K562 (cell line): Measurements from ENCODE around the gene ANKRD16. TPM values are rescaled to one million over a fixed set of nuclear protein-coding genes. Genes with fewer than 3 reads are reported as not detected.

Source experiments
- CCNT2 ChIP-seq: IDR thresholded peaks from 2 replicates; pipeline ENCODE4 v1.6.1; 2011; ENCODE audit warnings: borderline replicate concordance, low read depth, mild to moderate bottlenecking, moderate library complexity, mixed read lengths, low read length; ENCODE audit not compliant: insufficient read length; ENCODE audit errors: extremely low read depth
- CSDE1 ChIP-seq, 2 experiments: fragments of 450-650 bp; IDR thresholded peaks; 2 replicates each; pipeline ENCODE4 v1.6.1; 2016; ENCODE audit warnings: mild to moderate bottlenecking in 1 of 2
- DLX4 ChIP-seq: fragments of 250-450 bp; sonication (Bioruptor Pico); IDR thresholded peaks from 2 replicates; pipeline ENCODE4 v1.6.1; 2021; ENCODE audit warnings: mild to moderate bottlenecking
- GMEB1 ChIP-seq: fragments of 250-450 bp; sonication (Bioruptor Pico); IDR thresholded peaks from 2 replicates; pipeline ENCODE4 v1.4.0; 2020; ENCODE audit warnings: mild to moderate bottlenecking
- HIVEP1 ChIP-seq: fragments of 250-450 bp; sonication (Bioruptor Pico); IDR thresholded peaks from 2 replicates; pipeline ENCODE4 v1.4.0; 2020; ENCODE audit warnings: mild to moderate bottlenecking
- JUND ChIP-seq, 2 experiments: IDR thresholded peaks; 2 replicates in 1 of 2; 3 replicates in 1 of 2; pipeline ENCODE4 v1.6.1; 2011; ENCODE audit warnings: borderline replicate concordance in 2 of 2, low read depth in 2 of 2, low read length in 2 of 2, improper control_type of control experiment in 1 of 2, missing biosample characterization in 1 of 2, missing genetic modification characterization in 1 of 2, missing genetic modification reagents in 1 of 2
- KHSRP ChIP-seq: fragments of 450-650 bp; IDR thresholded peaks from 2 replicates; pipeline ENCODE4 v1.6.1; 2017
- LEF1 ChIP-seq: fragments of 450-650 bp; IDR thresholded peaks from 2 replicates; pipeline ENCODE4 v1.6.1; 2016; ENCODE audit warnings: mild to moderate bottlenecking
- MBD2 ChIP-seq: sonication (generic); IDR thresholded peaks from 2 replicates; pipeline ENCODE4 v1.6.1; 2016; ENCODE audit warnings: low read depth, borderline replicate concordance
- PCBP2 ChIP-seq: fragments of 200-400 bp; formaldehyde crosslinking; IDR thresholded peaks from 2 replicates; pipeline ENCODE4 v1.6.1; 2018; ENCODE audit warnings: low read length, low read depth, mild to moderate bottlenecking, moderate library complexity; ENCODE audit not compliant: poor library complexity, severe bottlenecking
- POLR2AphosphoS2 ChIP-seq: IDR thresholded peaks from 2 replicates; pipeline ENCODE4 v1.6.1; 2012; ENCODE audit warnings: low read length, improper control_type of control experiment
- PTTG1 ChIP-seq: fragments of 450-650 bp; IDR thresholded peaks from 2 replicates; pipeline ENCODE4 v1.6.1; 2016; ENCODE audit warnings: low read depth, mild to moderate bottlenecking, missing genetic modification characterization, missing compliant biosample characterization
- TEAD4 ChIP-seq, 2 experiments: sonication (generic) in 1 of 2; formaldehyde crosslinking in 1 of 2; IDR thresholded peaks; 2 replicates each; pipeline versions ENCODE4 v1.6.1 to v1.8.0; 2012 to 2022; ENCODE audit warnings: borderline replicate concordance in 1 of 2, inconsistent platforms in 1 of 2, low read length in 1 of 2, mild to moderate bottlenecking in 1 of 2, missing genetic modification reagents in 1 of 2
- USF2 ChIP-seq: sonication (generic); formaldehyde crosslinking; IDR thresholded peaks from 2 replicates; pipeline ENCODE4 v1.5.0; 2020; ENCODE audit warnings: missing genetic modification reagents
- ZFP36 ChIP-seq: fragments of 150-350 bp; IDR thresholded peaks from 2 replicates; pipeline ENCODE4 v1.6.1; 2018; ENCODE audit warnings: low read length, low read depth; ENCODE audit not compliant: partially characterized antibody
- ZMIZ1 ChIP-seq, 2 experiments: fragments of 150-350 bp in 1 of 2; IDR thresholded peaks; 2 replicates each; pipeline ENCODE4 v1.6.1; 2012 to 2016; ENCODE audit warnings: low read depth in 2 of 2, low read length in 2 of 2, mild to moderate bottlenecking in 1 of 2, moderate library complexity in 1 of 2
- ZNF239 ChIP-seq: fragments of 250-450 bp; sonication (Bioruptor Pico); IDR thresholded peaks from 2 replicates; pipeline ENCODE4 v1.4.0; 2020; ENCODE audit warnings: mild to moderate bottlenecking
- ZNF586 ChIP-seq: fragments of 450-650 bp; formaldehyde crosslinking; conservative IDR thresholded peaks from 2 replicates; pipeline ENCODE4 v1.4.0; 2020; ENCODE audit warnings: mild to moderate bottlenecking, moderate library complexity
- polyA plus RNA-seq, 8 experiments: library from polyadenylated mRNA; depleted of rRNA in 4 of 8; stranded (reverse) in 5 of 8; unstranded in 3 of 8; fragments of >200 nt; fragmentation: Nextera tagmentation in 2 of 8; fragmentation: Illumina TruSeq in 1 of 8; extraction: Ambion mirVana in 2 of 8; extraction: Trizol in 1 of 8; gene quantifications; 2 replicates each; pipeline versions ENCODE4 v1.2.1 to v1.2.3, GENCODE V29; 2011 to 2014; ENCODE audit warnings: inconsistent platforms in 1 of 8, missing spikeins in 1 of 8
- total RNA-seq, 7 experiments: library from RNA; depleted of rRNA in 6 of 7; stranded (reverse); fragments of >200 nt in 6 of 7; fragmentation: Illumina TruSeq in 2 of 7; extraction: Trizol in 2 of 7; gene quantifications; 2 replicates each; pipeline versions ENCODE4 v1.2.1 to v1.2.3, GENCODE V29; 2011 to 2021; ENCODE audit warnings: low replicate concordance in 1 of 7

Gene ANKRD16
- total and polyA plus RNA-seq, 9 of the 15 experiments (the other 6 are each of a cell fraction or from before 2014, with no cell fraction given): 1.5 to 16.0 (median 9.5) TPM

- TF ChIP-seq TEAD4 (IDR thresholded peaks at IDR 0.05; ENCODE audit: low read length) (peak; percentile 6; the same call in 1 of the 2 replicates), TEAD4 (CRISPR knock-in tag; IDR thresholded peaks at IDR 0.05; ENCODE audit: borderline replicate concordance) (no peak), ZNF239 (CRISPR knock-in tag) (peak; percentile 44; the same call in 1 of the 2 replicates), POLR2AphosphoS2 (0 out of 2 replicates have a peak, but pooled peaks have one; percentile 42), ZFP36 (no peak), CSDE1 (IDR thresholded peaks at IDR 0.05) (no peak), JUND (IDR thresholded peaks at IDR 0.05; ENCODE audit: borderline replicate concordance, low read depth, low read length) (0 out of 2 replicates have a peak, but pooled peaks have one; percentile 4), JUND (tag; IDR thresholded peaks at IDR 0.05; ENCODE audit: borderline replicate concordance, low read depth, low read length) (no peak; the same call in 2 of the 3 replicates), GMEB1 (CRISPR knock-in tag) (peak; percentile 80), PTTG1 (tag) (no peak), USF2 (CRISPR knock-in tag) (peak; percentile 59), ZMIZ1 (IDR thresholded peaks at IDR 0.05; ENCODE audit: low read depth in 2 of 2, low read length in 2 of 2) (peak in 1 of 2 experiments; percentile 27; a peak in 1 of 4 replicates), MBD2 (peak; percentile 76; the same call in 1 of the 2 replicates), ZNF586 (no peak; the same call in 1 of the 2 replicates), DLX4 (CRISPR knock-in tag) (no peak), PCBP2 (no peak), HIVEP1 (CRISPR knock-in tag) (no peak), CCNT2 (peak; percentile 73), LEF1 (no peak), KHSRP (no peak)
These were observed 76.2 kb downstream of the ANKRD16 start, which contains the start of gene GDI2 (continued) for GRCh38 chr10:5813341-5814109.
